Islet of Langerhans (tissue), 1 donor: Measurements from ENCODE around the gene WDR35.

Source experiments
- FAIRE-seq: peaks from one replicate; lab custom pipeline; 2011; peaks lifted over from hg19 to GRCh38; lab: Jason Lieb, UNC

WDR35 gene

DNA sequence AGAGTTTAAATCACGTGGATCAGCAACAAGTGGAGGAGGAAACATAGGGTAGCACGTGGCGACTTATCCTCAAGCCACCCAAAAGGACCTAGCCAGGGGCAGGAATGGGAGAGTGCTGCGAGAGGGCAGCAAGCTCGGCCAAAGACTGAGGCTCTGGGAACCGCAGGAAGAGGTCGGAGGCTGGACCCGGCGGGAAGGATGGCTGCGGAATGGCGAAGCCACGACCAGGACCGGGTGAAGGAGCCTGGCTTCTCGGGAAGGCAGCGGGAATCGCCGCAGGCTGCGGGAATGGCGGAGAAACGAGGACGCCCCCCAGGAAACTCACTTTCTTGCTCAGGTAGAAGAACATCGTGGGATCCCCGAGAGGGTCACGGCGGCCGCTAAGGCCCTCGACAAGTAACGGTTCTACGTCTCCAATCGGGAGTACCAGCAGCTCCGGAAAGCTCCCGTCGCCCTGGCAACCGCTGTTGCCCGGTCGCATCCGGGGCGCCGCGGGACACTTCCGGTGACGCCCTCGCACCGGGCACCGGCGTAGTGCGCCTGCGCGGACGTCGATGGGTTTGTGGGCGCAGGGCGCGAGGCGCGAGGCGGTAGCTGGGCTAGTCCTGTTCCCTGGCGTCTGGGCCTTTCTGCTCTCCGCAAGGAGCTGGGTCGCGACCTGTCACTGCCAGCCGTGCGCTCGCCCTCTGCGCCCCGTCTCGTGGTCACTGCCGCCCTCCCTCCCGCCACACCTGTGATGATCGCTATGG lies at the start of gene WDR35:
Gene WDR35, minus strand, starts transcription at position 439 of the 749 bp plus-strand sequence. Its CDS starts 90 bp downstream, at position 349.
- peak; percentile 60 for FAIRE-seq

DNA sequence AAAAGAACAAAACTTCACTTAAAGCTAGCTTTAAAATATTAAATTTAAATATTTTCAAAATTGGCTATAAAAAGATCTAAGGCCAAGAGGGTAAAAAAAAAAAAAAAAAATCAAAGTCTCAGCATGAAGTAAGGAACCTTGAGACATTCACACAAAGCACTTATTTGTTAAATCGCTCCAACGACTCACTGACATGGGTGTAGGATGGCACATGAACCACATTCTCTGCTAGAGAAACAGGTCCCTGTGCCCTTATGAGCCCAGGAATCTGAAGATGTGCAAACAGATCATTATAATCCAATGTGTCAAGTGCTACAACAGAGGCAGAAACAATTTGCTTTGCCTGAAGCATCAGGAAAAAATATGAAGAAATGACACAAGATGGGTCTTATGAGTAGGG lies 47.8 kb upstream of the WDR35 start:
- FAIRE-seq, result no peak

DNA sequence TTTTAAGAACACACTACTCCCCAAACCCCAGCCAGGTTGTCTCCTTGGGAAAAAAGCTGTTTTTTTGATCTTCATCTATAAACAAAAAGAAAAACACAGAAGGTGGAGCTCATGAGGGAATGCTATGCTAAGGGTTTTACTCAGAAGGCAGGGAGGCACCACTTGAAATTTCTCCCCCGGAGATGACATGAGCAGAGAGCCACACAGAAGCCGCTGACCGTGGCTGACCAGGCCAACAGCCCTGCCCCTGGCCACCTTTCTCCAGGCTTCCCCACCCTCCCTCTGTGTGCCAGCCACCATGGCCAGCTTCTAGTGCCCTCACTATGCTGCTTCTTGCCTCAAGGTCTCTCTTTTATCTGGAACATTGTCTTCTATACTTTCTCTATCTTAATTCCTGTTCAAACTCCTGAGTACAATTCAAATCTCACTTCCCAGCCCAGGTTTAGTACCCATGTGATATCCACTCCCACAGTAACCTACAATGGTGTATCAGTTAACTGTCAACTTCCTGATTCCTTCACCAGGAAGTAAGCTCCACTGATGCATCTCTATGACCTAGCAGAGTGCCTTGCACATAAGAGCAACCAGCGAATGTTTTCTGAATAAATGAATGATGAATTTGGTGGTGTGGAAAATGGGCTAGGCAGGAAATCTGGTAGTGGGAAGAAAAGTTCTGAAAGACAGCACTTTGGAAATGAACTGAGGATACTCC lies 46.2 kb upstream of the WDR35 start:
- FAIRE-seq, result no peak

DNA sequence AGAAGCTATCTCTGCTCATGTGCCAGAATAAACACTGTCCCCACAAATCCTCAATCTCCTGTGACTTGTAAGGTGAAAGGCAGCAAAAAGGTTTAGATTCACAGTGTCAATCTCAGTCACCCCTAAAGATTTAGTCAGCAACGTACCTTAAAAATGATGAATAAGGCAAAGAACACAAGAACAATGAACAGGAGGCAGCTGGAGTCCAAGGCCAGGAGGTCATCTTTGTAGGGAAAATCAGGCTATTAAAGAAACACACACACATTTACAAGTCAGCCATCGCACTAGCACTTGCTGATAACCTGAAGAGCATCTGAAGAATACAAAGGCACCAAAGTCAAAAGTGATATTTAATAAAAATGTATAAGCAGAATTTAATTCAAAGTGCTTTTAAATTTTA lies 44.9 kb upstream of the WDR35 start:
- no peak for FAIRE-seq

DNA sequence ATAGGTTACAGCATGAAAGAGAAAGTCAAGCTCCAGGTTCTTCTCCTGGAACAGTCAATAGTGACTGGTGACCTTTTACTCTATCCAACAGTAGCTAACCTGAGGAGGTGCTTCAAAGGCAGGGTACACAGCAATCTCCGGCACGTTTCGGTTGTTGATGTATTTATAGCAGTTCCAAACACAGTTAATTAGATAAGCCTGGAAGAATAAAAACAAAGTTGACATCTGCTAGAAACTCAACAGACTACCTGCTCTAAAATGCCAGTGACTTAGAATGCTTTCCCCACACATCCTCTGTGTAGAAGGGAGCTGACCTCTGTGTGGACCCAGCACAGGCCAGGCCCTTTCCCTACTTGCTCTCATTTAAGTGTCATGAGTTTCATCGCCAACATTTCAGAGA lies 44.3 kb upstream of the WDR35 start:
- FAIRE-seq, result no peak

DNA sequence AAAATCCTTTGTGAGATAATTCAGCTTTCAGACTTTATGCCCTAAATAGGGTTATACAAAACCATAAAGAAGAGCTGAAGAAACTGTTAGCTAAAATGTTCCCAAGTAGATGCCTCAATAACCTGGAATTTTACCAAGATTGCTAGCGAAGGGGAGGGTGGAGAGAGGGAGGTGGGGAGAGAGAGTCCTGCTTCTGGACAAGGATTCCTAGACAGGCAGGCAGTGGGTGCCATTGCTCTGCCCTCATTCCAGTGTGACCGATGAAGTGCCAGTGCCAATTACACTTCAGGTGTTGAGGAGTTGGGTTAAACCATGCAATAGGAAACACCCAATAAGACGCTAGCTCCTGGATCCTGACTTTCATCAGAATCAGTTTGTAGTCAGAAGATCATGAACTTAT lies 43.4 kb upstream of the WDR35 start:
- no peak for FAIRE-seq

DNA sequence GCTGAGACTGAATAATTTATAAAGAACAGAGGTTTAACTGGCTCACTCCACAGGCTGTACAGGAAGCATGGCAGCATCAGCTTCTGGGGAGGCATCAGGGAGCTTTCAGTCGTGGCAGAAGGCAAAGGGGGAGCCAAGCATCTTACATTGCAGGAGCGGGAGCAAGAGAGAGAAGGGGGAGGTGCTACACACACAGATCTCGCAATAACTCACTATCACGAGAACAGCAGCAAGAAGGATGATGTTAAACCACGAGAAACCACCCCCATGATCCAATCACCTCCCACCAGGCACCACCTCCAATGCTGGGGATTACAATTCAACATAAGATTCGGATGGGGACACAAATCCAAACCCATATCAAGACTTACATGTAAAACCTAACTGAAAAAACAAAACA lies 40.3 kb upstream of the WDR35 start:
- no peak for FAIRE-seq

DNA sequence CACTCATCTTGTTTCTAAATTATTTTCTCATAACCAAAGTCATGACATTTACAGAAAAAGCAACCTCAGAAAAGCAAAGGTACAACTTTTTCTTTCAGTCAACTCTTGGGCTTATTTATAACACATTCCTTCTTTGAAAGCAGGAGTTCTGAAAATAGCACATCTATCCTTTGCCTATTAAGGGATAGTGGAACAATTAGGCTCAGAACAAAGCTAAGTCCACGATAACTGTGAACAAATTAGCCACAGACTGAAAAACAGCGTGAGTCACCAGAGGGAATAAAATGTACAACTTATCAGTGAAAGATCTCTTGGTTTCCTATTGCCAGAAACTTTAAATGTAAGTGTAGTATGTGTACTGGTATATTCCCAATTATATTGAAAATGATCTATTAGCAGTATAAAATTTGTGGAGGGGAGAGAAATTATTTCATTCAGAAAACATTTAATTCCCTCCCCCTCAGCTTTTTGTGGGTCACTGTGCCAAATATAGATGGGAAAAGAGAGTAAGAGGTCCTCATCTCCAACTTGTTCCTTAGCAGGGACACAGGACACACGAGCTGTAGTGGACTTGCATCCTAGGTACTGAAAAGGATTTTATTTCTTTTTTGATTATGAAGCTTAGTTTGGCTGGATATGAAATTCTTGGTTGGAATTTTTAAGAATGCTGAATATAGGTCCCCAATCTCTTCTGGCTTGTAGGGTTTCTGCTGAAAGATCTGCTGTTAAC lies 38.0 kb upstream of the WDR35 start:
- no peak for FAIRE-seq

DNA sequence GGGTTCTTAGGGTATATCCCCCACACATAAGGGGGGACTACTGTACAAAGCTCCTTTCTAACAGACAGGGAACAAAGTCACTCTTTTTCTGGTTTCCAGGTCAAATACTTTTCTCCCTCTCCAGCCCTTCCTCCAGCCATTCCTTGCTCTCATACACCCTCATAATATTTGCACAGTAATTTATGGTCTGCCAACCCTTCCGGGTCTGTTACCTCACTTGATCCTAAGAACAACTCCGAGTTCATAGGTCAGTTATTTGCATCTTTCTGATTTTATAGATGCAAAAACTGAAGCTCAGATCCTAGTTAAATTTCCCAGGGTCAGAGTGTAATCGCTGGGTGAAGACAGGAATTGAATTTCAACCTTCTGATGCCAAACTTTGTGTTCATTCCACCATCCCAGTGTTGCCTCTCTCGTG lies 37.4 kb upstream of the WDR35 start:
- FAIRE-seq, result no peak

DNA sequence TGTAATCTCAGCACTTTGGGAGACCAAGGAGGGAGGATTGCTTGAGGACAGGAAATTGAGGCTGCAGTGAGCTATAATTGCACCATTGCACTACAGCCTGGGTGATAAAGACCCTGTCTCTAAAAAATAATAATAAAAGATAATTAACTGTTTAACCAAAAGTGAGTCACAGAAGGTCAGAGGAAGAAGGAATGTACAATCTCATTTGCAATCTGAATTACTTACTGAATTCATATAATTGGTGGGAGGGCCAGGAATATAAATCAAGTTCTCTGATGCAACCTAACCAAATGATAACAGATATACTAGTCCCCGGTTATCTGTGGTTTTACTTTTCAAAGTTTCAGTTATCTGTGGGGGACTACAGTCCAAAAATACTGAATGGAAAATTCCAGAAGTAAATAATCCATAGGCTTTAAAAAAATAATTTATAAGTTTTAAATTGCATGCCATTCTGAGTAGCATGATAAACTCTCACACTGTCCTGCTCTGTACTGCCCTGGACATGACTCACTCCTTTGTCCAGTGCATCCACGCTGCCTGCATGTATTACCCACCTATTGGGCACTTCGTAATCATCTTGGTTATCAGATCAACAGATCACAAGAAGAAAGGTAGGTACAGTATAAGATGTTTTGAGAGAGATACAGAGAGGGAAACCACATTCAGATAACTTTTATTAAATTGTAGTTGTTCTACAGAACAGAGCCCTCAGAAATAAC lies 35.3 kb upstream of the WDR35 start:
- no peak for FAIRE-seq

DNA sequence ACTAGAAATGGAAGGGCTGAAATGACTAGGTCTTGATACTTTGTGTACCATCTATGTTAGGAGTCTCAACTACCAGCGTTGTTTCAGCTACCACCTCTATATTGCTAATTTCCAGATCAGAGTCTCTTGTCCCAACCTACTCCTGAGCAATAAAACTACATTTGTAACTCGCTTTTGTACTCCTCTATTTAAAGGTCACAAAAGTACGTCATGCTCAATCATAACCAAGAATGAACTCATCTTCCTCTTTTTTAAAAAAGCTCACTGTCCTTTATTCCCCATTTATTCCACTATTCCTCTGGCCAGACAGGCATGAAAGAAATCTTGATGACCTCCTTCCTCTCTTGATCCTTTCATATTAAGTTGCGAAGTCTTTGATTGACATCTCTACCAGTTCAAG lies 33.8 kb upstream of the WDR35 start:
- no peak for FAIRE-seq

DNA sequence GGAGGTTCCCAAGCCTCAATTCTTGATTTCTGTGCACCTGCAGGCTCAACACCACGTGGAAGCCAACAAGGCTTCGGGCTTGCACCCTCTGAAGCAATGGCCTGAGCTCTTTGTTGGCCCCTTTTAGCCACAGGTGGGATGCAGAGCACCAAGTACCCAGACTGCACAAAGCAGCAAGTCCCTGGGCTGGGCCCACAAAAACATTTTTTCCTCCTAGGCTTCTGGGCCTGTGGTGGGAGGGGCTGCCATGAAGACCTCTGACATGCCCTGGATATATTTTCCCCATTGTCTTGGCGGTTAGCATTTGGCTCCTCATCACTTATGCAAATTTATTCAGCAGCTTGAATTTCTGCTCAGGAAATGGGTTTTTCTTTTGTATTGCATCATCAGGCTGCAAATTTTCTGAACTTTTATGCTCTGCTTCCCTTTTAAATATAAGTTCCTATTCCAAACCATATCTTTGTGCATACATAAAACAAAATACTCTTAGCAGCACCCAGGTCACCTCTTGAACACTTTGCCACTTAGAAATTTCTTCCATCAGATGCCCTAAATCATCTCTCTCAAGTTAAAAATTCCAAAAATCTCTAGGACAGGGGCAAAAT lies 31.6 kb upstream of the WDR35 start:
- FAIRE-seq, result no peak

DNA sequence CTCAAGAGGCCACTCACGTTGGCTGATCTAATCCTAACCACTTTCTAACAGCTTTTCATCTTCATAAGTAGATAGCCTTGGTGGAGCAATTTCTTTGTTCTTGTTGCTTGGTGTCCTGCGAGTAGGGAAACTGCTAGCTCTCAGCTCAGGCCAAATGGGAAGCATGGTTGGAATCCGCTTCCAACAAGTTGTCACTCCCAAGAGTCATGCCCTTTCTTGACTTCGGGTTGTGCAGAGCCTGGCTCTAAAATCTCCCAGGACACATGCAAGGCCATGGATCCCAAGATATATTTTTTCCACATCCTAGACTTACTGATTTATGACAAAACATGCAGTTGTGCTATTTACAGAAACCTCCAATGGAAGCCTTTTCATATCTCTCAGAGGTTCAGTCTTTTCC lies 29.8 kb upstream of the WDR35 start:
- FAIRE-seq, result no peak

DNA sequence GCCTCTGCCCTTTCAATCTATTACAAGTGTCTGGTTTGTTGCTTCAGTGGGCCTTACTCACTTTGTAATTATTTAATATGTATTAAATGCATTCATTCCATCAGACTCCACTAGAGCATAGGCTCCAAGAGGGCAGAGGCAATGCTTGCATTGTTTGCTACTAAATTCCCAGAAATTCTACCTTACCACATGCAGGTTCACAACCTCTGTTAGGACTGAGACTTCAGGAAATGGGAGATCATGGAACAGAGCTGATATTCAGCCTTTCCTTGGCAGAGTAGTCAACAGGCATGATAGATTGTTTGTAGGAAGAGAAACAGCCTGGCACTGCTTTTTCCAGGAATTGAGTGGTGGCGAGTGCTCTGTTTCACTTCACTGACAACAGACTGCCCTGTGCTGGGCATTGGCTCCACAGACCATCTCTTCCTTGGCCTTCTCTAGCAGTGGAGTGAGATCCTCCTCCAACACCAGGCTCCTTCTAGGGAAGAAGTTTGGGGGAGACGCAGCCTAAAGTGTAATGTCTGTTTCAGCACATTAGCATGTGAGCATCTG lies 28.8 kb upstream of the WDR35 start:
- no peak for FAIRE-seq

DNA sequence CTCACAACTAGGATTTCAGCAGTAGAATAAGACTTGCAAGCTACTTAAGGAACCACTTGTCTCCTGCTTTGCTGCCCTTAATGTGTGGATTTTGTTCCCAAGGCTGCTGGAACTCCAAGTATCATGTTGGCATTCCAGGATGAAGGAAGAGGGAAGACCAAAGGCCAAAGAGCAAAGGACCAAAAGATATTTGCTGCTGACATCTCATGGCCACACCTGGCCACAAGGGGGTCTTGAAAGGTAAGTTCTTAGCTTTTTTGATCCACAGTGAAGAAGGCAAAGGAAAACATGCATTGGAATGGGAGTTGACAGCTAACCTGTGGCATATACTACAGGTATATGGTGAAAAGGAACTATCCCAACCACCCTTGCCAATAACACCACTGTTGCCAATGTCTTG lies 26.4 kb upstream of the WDR35 start:
- no peak for FAIRE-seq

DNA sequence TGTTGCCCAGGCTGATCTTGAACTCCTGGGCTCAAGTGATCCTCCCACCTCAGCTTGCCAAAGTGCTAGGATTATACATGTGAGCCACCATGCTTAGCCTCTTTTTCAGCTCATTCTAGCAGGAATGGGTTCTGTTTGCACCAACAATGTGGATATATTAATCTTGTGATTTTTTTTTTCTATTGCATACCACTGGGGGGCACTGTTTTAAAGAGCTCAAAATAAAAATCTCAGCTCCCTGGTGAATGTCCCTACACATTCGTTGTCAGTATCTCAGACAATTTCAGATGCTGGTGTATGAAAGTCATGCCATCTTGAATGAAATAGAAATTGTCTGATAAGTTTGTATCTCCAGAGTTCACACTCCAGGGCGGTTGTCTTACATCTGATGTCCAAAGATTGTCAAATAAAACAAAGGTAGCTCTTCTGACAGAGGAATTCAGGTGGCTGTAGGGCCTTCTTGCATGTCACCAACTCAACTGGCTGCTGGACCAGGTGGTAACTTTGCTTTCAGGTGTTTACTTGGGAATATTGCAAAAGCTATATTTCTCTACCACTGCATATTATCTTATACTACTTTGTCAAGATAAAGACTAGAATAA lies 25.7 kb upstream of the WDR35 start:
- FAIRE-seq, result peak; percentile 33

DNA sequence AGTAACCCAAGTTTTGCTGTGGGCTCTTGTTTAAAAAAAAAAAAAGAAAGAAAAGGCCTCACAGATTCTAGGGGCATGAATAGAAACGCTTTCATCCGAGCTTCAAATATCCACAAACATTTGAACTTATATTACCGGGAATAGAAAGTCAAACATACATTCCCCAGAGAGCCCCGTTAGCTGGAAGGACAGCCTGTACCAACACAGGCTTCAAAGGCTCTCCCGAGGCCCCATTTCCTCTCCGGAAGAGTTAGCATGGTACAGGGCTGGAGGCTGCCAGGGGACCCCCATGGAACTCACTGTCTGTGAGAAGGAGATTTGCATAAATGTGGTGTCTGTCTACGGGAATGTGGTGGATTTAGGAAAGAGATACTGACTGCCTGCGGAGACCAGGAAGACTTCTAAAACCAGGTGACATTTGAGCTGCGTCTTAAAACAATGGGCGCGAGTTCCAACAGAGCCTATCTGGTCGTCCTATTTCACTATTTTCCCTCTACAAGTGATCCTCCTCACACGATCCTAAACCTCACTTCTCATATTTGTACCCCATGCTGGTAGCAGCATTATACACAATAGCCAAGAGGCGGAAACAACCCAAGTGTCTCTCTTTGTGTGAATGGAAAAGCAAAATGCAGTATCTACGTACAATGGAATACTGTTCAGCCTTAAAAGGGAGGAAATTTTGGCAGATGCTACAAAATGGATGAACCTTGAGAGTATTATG lies 23.4 kb upstream of the WDR35 start:
- no peak for FAIRE-seq

DNA sequence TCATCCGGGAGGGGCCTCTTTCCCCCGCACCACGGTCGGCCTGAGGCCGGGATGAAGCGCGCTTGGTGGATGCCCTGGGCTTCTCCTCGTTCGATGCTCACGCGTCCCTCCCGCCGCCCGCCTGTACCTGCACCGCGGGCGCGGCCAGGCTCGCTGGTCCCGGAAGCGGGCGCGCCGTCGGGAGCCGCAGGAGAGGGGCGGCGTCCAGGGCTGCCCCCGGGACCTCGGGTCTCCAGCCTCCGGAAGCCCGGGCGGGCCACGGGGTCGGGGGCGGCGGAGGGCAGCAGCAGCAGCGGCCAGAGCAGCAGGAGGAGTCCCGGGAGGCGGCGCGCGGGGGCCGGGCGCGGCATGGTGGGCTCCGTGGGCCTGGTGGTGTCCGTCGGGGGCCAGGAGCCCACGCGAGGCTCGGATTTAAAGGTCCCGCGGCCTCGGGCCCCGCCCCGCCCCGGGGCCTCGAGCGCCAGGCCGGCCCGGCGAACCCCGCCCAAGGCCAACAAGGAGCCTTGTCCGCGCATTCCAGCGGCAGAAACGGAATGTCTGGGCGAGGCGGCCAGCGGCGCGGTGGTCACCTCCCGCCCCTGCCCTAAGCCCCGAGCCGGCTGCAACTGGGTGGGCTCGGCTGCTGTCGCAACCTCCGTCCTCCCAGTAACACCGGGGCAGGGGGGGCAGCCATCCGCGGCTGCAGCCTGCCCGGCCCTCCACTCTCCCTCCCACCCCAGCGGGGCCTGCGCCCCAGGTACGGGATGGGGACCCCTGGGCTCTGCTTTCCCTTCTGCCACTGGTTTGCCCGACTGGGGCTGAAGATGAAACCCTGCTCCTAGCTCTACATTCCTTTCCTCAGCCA lies 22.6 kb upstream of the WDR35 start, which contains the start of gene MATN3:
Gene MATN3, minus strand, starts transcription at position 387 of the 844 bp plus-strand sequence. Its CDS starts 37 bp downstream, at position 350.
- no peak for FAIRE-seq

DNA sequence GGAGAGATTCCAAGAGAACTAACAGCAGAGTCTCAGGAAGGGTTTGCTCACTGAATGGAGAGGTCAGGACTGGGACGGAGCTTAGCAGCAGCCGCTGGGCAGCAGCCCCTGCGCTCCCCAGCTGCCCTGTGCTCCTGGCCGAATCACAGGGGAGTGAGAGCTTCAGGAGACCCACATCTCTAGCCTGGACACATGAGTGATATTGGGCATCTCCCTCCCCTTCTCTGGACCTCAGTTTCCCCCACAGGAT lies 22.1 kb upstream of the WDR35 start:
- FAIRE-seq, result no peak
